Stromal cell of bone marrow (primary cell): ENCODE data around the gene AIFM3.
"Not testable (repeated sequence)": the region's sequence is repeated elsewhere in the genome, so short reads cannot be mapped to it uniquely, and the experiment has no call there.

Experiments
- DNase-seq: peaks from one replicate; pipeline ENCODE4 v3.0.0-alpha.2; 2012; ENCODE audit warnings: low read depth

AIFM3 gene, protein sequence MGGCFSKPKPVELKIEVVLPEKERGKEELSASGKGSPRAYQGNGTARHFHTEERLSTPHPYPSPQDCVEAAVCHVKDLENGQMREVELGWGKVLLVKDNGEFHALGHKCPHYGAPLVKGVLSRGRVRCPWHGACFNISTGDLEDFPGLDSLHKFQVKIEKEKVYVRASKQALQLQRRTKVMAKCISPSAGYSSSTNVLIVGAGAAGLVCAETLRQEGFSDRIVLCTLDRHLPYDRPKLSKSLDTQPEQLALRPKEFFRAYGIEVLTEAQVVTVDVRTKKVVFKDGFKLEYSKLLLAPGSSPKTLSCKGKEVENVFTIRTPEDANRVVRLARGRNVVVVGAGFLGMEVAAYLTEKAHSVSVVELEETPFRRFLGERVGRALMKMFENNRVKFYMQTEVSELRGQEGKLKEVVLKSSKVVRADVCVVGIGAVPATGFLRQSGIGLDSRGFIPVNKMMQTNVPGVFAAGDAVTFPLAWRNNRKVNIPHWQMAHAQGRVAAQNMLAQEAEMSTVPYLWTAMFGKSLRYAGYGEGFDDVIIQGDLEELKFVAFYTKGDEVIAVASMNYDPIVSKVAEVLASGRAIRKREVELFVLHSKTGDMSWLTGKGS

DNA sequence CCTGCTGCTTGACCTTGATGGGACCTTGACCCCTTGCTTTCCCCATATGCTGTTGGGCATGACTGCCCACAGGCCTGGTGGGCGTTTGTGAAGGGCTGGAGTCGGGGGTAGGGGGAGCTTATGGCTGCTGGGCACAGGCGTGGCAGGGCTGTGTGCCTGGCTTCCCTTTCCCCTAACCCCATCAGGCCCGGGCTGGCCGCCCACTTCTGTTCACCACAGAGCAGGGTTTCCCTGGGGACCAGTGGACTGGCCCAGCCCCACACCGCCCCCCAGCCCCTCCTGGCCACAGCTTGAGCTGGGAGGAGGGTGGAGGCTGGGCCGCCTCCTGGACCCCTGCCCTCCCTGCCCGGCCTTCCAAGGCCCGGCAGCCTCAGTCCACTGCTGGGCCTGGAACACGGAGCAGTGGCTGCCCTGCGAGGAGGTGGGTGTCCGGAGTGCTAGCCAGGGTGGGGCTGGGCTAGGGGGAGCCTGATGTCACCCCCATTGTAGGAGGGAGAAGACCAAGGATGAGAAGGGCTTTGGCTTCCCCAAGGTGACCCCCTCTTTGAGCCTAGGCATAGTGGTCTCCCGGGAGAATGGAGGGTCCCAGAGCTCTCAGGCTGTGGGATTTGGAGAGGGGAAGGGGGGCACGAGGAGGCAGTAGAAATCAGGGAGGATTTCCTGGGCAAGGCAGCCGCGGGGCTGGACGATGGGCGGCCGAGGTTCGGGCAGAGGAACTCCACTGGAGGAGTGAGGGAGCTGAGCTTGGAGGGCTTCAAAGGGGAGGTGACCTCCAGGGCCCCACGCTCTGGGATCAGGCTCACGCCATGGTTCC is at the start of gene AIFM3:
TSS of gene AIFM3 (plus strand) at position 373 of the 814 bp plus-strand sequence. CDS start 690 bp downstream, outside the sequence.
- no peak for DNase-seq

DNA sequence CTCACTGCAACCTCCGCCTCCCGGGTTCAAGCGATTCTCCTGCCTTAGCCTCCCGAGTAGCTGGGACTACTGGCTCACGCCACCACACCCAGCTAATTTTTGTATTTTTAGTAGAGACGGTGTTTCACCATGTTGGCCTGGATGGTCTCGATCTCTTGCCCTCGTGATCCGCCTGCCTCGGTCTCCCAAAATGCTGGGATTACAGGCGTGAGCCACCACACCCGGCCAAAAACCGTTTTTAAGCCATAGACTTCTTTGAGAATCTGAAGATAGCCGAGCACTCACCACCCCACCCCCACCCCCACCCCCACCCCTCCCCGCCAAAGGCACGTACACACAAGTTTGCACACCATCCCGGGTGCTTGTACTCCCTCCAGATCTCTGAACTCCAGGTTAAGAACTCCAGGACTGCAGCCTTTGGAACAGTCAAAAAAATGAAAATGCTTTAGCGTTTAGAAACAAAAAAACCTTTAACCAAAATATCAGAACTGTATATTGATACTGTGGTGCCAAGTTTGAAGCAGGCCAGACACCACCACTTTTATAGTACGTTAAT is 48.3 kb upstream of the AIFM3 start:
- DNase-seq = no peak

DNA sequence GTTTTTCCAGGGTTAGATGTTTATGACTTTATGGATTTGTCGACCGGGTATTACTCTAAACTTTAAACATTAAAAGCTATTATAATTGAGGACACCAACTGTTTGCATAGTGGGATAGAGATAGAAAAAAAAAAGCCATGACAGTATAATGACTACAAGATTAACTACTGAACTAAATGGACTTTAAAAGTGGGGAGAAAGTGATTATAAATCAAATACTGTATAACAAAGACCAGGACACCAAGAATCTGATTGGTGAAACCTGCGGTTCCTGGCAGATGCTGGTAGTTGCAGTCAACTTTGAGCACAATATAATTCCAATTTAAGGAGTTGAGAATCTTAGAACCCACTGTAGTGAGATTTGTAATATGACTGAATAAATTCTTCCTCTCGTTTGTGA is 47.3 kb upstream of the AIFM3 start:
- no peak for DNase-seq

DNA sequence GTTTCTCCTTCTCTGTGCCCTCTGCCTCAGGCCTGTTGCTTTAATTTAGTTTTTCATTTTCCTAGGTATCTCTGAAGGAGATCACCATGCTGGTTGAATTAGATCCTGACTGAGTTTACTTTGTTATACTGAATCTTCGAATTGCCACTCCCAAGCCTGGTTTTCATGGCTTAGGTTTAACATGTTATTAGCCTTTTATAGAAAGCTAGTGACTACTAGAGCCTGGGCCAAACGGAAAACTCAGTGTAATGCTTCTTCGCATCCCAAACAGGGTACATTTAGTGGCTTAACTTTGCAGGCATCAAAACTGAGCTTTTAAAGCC is 46.2 kb upstream of the AIFM3 start:
- no peak for DNase-seq

DNA sequence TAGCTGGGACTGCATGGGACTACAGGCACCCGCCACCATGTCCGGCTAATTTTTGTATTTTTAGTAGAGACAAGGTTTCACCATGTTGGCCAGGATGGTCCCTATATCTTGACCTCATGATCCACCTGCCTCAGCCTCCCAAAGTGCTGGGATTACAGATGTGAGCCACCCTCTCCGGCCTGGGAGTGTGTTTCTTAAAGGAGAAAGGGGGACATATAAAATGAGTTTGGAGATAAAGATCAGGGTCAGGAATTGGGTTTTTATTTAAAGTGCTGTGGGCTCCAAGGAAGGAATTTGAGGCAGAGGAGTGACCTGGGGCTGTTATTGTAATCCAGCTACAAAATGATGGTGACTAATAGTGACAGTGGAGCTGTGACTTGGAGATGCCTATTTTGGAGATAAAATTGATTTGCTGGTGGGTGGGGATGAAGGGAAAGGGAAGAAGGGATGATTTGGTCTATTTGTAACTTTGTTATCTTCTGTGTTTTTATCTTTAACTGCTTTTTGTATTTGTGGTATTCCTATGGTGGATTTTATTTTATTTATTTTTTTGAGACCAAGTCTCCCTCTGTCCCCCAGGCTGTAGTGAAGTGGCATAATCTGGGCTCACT is 44.8 kb upstream of the AIFM3 start:
- DNase-seq = no peak

DNA sequence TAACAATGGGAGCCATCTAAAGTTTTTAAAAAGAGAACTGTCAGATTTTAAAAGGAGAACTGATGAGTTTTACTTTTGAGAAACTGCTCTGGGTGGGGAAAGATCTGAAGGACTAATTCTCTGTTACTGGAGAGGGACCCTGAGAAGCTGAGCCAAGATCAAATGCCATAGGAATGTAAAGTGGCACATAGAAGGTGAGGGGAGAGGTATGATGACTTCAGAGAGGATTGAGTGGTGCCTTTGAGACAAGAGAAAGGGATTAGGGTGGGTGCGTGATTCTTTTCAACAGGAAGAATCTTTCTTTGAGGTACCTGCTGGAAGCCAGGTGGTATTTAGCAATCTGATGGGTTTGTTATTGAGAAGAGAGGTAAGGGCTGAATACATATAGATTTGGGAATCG is 40.8 kb upstream of the AIFM3 start:
- DNase-seq = no peak

DNA sequence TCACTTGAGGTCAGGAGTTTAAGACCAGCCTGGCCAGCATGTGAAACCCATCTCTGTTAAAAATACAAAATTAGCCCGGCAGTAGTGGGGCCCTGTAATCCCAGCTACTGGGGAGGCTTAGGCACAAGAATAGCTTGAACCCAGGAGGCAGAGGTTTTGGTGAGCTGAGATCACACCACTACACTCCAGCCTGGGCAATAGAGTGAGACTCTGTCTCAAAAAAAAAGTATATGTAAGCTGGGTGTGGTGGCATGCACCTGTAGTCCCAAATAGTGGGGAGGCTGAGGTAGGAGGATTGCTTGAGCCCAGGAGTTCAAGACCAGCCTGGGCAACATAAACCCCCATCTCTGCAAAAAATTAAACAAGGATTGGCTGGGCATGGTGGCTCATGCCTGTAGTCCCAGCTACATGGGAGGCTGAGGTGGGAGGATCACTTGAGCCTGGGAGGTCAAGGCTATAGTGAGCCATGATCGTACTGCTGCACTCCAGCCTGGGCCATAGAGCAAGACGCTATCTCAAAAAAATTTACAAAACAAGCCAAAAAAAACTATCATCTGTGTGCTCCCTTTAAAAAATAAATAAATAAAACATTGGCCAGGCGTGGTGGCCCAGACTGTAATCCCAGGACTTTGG is 39.0 kb upstream of the AIFM3 start:
- no peak for DNase-seq

DNA sequence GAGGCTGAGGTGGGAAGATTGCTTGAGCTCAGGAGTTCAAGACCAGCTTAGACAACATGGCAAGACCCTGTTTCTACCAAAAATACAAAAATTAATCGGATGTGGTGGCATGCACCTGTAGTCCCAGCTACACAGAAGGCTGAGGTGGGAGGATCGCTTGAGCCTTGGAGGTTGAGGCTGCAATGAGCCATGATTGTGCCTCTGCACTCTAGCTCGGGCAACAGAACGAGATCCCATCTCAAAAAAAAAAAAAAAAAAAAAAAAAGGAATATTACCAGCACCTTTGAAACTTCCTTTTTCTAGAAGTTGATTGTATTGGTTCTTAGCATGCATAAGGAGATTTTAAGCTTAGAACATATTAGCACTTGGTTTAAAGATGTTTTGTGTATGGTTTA is 38.5 kb upstream of the AIFM3 start:
- DNase-seq = no peak

DNA sequence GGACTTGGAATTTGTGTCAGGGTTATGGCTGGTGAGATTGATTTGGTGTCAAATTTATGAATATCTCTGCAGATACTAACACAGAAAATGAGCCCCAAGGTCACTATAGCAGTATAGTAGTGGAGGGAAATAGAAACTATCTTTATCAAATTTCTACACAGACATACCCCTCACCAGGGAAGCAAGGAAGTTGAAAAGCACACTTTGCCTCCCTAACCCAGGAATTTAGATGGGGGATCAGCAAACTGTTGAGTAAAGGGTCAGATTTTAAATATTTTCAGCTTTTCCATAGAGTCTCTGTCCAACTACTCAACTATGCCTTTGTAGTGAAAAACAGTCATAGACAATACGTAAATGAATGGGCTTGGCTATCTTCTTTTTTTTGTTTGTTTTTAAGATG is 37.1 kb upstream of the AIFM3 start:
- no peak for DNase-seq

DNA sequence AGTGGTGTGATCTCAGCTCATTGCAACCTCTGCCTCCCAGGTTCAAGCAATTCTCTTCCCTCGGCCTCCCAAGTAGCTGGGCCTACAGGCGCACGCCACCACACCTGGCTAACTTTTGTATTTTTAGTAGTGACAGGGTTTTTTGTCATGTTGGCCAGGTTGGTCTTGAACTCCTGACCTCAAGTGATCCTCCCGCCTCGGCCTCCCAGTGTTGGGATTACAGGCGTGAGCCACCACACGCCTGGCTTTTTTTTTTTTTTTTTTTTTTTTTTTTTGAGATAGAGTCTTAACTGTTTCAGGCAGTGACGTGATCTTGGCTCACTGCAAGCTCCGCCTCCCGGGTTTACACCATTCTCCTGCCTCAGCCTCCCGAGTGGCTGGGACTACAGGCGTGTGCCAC is 36.6 kb upstream of the AIFM3 start:
- DNase-seq = not testable (repeated sequence)

DNA sequence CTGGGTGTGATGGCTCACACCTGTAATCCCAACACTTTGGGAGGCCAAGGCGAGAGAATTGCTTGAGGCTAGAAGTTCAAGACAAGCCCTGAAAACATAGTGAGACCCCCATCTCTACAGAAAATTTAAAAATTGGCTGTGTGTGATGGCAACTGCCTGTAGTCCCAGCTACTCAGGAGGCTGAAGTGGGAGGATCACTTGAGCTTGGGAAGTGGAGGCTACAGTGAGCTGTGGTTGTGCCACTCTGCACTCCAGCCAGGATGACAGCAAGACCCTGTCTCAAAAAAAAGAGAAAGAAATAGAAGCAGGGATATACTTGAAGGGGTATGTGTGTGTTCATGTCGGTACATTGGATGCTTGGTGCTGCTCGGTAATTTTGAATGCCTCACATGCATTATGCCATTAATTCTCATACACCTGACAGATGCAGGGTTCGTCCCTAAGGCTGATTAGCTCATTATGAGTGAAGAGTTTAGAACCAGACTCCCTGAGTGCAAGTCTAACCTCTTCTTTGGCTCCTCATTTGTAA is 35.9 kb upstream of the AIFM3 start:
- DNase-seq = no peak

DNA sequence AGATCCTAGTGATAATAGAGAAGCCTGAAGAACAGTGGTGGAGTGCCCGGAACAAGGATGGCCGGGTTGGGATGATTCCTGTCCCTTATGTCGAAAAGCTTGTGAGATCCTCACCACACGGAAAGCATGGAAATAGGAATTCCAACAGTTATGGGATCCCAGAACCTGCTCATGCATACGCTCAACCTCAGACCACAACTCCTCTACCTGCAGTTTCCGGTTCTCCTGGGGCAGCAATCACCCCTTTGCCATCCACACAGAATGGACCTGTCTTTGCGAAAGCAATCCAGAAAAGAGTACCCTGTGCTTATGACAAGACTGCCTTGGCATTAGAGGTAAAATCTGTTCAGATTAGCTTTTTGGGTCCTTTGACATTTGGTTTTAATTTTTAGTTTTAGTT is 33.1 kb upstream of the AIFM3 start:
- no peak for DNase-seq

DNA sequence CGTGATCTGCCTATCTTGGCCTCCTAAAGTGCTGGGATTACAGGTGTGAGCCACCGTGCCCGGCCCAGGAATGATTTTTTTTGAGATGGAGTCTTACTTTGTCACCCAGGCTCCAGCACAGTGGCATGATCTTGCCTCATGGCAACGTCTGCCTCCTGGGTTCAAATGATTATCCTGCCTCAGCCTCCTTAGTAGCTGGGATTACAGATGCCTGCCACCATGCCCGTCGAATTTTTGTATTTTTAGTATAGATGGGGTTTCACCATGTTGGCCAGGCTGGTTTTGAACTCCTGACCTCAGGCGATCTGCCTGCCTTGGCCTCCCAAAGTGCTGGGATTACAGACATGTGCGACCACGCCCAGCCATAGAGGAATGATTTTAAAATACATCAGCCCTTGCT is 32.0 kb upstream of the AIFM3 start:
- DNase-seq = not testable (repeated sequence)

DNA sequence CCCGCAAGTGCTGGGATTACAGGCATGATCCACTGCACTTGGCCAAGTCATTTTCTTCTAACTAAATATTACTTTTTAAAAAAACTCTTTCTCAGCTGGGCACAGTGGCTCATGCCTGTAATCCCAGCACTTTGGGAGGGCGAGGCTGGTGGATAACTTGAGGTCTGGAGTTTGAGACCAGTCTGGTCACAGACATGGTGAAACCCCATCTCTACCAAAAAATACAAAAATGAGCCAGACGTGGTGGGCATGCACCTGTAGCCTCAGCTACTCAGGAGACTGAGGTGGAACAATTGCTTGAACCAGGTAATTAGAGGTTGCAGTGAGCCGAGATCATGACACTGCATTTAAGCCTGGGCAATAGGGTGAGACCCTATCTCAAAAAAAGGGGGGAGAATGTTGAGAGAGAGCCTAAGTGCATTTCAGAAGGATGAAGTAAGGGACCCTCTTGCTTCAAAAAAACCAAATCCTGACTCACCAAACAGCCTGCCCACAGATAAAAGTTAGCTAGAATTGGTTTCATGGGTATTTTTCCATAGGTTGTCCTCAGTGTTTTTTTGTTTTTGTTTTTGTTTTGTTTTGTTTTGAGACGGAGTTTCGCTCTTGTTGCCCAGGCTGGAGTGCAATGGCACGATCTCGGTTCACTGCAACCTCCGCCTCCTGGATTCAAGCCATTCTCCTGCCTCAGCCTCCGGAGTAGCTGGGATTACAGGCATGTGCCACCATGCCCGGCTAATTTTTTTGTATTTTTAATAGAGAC is 31.1 kb upstream of the AIFM3 start:
- DNase-seq = not testable (repeated sequence)

DNA sequence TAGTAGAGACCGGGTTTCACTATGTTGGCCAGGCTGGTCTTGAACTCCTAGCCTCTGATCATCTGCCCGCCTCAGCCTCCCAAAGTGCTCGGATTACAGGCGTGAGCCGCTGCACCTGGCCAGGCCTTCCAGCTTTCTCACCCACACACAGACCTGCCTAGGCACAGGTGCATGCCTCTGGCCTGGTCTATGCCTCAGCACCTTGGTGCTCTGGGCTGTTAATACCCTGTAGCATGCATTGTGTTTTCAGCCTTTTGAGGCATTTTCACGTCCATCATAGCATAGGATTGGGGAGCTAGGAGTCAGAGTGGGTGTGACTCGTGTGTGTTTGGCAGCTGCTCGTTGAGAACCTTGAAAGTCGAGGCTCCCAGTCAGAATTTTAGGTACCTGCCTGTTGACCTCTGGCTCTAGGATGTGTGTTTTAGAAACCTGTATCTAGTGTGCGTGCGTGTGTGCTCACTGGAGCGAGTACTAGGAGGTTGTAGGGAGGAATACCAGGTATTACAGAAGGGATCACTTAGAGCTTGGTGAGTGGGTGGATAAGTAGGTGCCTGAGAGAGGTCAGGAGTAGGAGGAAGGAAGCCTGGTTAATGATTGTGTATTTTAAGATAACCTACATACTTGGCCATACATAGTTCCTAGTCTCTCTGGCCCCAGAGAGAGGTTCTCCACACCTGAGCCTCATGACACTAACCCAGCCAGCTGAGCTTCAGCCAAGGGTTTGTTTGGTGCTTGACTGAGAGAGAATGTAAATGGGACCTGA is 29.8 kb upstream of the AIFM3 start:
- DNase-seq = no peak

DNA sequence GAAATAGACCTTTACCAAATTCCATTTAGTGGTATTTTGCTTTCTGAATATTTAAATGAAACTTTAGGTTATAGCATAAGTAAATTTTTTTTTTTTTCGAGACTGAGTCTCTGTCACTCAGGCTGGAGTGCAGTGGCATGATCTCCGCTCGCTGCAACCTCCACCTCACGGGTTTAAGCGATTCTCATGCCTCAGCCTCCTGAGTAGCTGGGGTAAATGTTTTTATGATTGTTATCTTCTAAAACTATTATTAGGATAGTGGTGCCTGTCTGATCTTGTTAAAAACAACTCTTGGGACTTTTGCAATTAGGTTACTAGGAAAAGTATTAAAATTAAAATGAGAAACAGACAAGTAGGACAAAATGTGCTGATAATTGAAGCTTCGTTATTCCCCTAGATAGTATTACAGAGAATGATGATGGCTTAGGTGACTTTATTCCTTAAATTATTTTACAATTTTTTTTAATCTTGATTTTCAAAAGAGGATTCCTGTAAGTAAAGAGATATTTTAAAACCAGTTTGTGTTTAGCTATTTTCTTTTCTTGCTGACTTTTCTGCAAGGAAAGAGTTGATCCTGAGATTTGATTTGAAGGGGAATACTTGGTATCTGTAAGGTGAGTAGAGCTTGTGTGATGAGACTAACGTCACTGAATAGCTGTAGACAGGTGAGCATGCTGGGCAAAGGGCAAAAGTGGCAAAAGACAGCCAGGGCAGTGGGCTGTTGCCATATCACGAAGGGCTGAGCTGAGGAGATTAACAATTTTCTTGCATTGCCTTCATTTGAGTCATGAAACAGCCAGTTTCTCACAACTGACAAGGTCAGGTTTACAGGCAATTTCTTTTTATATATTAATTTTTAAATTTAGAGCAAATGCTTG is 29.0 kb upstream of the AIFM3 start:
- no peak for DNase-seq

DNA sequence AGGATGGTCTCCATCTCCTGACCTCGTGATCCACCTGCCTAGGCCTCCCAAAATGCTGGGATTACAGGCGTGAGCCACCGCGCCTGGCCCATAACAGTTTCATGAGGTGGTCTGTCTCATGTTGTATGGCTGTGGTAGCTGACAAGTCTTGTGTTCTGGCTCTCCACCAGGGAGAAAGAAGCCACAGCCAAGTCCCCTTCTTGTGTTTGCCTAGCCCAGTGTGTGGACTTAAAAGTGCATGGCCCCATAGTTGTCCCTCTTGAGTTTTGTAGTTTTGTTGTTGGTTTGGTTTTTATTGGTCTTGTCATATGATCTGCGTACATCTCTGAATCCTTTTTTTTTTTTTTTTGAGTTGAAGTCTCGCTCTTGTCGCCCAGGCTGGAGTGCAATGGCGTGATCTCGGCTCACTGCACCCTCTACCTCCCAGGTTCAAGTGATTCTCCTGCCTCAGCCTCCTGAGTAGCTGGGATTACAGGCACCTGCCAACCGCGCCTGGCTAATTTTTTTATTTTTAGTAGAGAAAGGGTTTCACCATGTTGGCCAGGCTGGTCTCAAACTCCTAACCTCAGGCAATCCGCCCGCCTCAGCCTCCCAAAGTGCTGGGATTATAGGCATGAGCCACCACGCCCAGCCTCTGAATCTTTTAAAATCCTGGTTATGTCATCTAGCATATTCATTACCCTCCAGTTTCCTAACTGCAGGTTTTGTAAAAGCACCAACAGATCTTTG is 27.4 kb upstream of the AIFM3 start:
- not testable (repeated sequence) for DNase-seq

DNA sequence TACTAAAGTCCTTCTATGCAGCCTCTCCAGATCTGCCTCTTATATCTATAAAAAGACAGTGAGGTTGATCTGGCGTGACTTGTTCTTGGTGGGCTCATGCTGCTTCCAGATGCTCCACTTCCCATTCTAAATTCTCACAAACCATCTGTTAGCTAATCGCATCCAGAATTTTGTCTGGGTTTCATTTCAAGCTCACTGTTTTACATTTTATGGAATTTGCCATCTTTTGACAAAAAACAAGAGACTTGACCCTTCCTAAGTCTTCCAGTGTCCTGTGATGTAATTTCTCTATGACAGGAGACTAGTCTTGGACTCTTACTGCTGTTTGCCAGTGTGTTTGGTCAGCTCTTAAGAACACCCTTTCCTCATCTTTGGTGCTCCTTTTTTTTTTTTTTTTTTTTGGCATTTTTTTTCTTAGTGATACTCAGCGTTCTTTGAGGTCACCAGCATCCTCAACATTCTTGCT is 26.8 kb upstream of the AIFM3 start:
- DNase-seq = no peak
